Parathyroid adenoma (tissue), 2 donors: ENCODE measurements around the gene SLC24A4.

ENCODE experiments used
- H2AFZ ChIP-seq: fragments of 300-600 bp; sonication (generic); one replicate; pipeline ENCODE4 v1.7.0; 2017; ENCODE audit warnings: antibody characterized with exemption, mild to moderate bottlenecking
- H3K27ac ChIP-seq: fragments of 300-600 bp; sonication (generic); one replicate; pipeline ENCODE4 v1.7.0; 2017
- H3K27me3 ChIP-seq: fragments of 300-600 bp; sonication (generic); one replicate; pipeline ENCODE4 v1.7.0; 2017; ENCODE audit warnings: low read length; ENCODE audit not compliant: control insufficient read depth, insufficient read depth
- H3K36me3 ChIP-seq: fragments of 300-600 bp; sonication (generic); one replicate; pipeline ENCODE4 v1.7.0; 2017; ENCODE audit warnings: low read length; ENCODE audit not compliant: control insufficient read depth, insufficient read depth
- H3K4me1 ChIP-seq: fragments of 300-600 bp; sonication (generic); one replicate; pipeline ENCODE4 v1.7.0; 2017; ENCODE audit warnings: control low read depth
- H3K4me2 ChIP-seq: fragments of 300-600 bp; sonication (generic); one replicate; pipeline ENCODE4 v1.7.0; 2017; ENCODE audit warnings: low read length
- H3K4me3 ChIP-seq: fragments of 300-600 bp; sonication (generic); one replicate; pipeline ENCODE4 v1.7.0; 2017; ENCODE audit warnings: low read depth, low read length
- H3K79me2 ChIP-seq: fragments of 300-600 bp; sonication (generic); one replicate; pipeline ENCODE4 v1.7.0; 2017; ENCODE audit warnings: control low read depth
- H3K9ac ChIP-seq: fragments of 300-600 bp; sonication (generic); one replicate; pipeline ENCODE4 v1.7.0; 2017; ENCODE audit warnings: mild to moderate bottlenecking
- H3K9me3 ChIP-seq: fragments of 300-600 bp; sonication (generic); one replicate; pipeline ENCODE4 v1.7.0; 2017; ENCODE audit warnings: low read length; ENCODE audit not compliant: control insufficient read depth
- TF ChIP-seq, protein P1 (sequence below): fragments of 300-600 bp; sonication (generic); IDR thresholded peaks from one replicate; pipeline ENCODE4 v1.7.0; 2017; ENCODE audit warnings: antibody characterized with exemption, mild to moderate bottlenecking
- donor health status: primary hyperparathyroidism.

SLC24A4 gene

DNA sequence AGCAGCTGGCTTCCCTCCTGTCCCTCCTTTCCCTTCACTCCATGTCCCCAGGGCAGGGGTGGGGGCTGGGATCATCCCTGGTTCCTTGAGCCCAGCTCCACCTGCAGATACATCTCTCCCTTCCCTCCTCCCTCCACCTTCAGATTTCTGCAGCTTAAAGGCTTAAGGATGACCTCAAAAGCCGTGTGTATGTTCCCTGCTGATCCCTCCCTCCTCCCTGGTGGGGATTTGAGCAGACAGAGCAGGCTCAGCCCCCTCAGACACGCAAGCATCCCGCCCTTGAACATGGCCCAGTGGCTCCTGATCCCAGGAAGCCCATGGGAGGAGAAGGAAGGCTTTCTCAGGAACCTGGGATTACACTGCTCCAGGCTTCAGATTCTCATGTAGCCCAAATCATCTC, 107.7 kb downstream of the SLC24A4 start:
- no peak overlapping the region for H3K4me3 ChIP-seq
- H3K4me1 ChIP-seq = no peaks in the 10 kb centered on the region
- H3K27ac ChIP-seq = no peak overlapping the region
- H3K79me2 ChIP-seq = no peaks in the 10 kb centered on the region
- no peak overlapping the region for H3K4me2 ChIP-seq
- H3K9ac ChIP-seq = no peak overlapping the region
- no peak overlapping the region for H2AFZ ChIP-seq
- no peaks in the 10 kb centered on the region for H3K36me3 ChIP-seq
- TF ChIP-seq, protein P1, sequence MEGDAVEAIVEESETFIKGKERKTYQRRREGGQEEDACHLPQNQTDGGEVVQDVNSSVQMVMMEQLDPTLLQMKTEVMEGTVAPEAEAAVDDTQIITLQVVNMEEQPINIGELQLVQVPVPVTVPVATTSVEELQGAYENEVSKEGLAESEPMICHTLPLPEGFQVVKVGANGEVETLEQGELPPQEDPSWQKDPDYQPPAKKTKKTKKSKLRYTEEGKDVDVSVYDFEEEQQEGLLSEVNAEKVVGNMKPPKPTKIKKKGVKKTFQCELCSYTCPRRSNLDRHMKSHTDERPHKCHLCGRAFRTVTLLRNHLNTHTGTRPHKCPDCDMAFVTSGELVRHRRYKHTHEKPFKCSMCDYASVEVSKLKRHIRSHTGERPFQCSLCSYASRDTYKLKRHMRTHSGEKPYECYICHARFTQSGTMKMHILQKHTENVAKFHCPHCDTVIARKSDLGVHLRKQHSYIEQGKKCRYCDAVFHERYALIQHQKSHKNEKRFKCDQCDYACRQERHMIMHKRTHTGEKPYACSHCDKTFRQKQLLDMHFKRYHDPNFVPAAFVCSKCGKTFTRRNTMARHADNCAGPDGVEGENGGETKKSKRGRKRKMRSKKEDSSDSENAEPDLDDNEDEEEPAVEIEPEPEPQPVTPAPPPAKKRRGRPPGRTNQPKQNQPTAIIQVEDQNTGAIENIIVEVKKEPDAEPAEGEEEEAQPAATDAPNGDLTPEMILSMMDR = no peak
- H3K27me3 ChIP-seq = no peaks in the 10 kb centered on the region
- no peaks in the 10 kb centered on the region for H3K9me3 ChIP-seq

DNA sequence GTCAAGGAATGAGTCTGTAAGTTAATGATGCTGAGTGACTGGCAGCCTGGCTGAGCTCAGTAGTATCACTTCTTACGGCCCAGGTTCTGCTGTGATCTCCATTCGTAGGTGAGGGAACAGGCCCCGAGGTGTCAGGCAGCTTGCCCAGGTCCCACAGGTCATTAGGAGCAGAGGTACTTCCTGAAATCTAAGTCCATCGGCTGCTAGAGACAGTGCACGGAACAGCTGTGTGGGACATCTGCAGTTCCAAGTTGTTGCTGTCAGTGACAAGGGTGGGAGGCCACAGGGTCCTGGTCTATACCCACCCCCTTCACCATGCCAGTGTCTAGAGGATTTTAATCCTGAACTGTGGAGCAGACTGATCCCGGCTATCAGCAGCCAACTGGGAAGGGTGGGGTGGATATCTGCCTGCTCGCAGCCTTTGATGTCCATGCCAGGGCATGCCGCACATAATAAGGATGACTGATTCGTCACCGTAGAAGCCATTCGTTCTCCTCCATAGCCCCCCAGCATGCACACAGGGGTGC, 108.3 kb downstream of the SLC24A4 start:
- Histone ChIP-seq H3K27me3 (no peaks in the 10 kb centered on the region), H3K9ac (no peak overlapping the region), H2AFZ (no peak overlapping the region), H3K4me3 (no peak overlapping the region), H3K4me1 (no peaks in the 10 kb centered on the region), H3K9me3 (no peaks in the 10 kb centered on the region), H3K27ac (no peak overlapping the region), H3K4me2 (no peak overlapping the region), H3K79me2 (no peaks in the 10 kb centered on the region), H3K36me3 (no peaks in the 10 kb centered on the region)
- TF ChIP-seq, protein P1 = no peak

GRCh38 chr14:92433407-92433806, 110.4 kb downstream of the SLC24A4 start:
- Histone ChIP-seq H3K9ac (no peak overlapping the region), H3K79me2 (no peaks in the 10 kb centered on the region), H2AFZ (no peak overlapping the region), H3K27ac (no peak overlapping the region), H3K9me3 (no peaks in the 10 kb centered on the region), H3K4me3 (no peak overlapping the region), H3K27me3 (no peaks in the 10 kb centered on the region), H3K4me1 (no peaks in the 10 kb centered on the region), H3K36me3 (no peaks in the 10 kb centered on the region), H3K4me2 (no peak overlapping the region)
- TF ChIP-seq, protein P1 = no peak

DNA sequence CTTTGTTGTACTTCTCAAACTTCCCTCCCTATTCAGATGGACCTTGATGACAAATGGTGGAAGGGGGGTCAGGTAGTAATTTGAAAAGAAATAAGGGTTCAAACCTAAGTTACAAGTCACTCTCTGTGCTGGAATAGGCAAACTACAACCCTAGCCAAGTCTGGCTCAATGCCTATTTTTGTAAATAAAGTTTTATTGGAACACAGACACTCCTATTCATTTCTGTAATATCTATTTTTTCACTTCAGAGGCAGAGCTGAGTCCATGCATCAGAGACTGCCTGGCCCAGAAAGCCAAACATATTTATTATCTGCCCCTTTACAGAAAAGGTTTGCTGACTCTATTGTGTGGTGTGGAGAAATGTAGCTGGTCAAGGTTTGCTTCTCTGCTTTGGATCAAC, 112.2 kb downstream of the SLC24A4 start:
- Histone ChIP-seq H3K27ac (no peak overlapping the region), H3K4me2 (no peak overlapping the region), H3K4me3 (no peak overlapping the region), H3K4me1 (no peaks in the 10 kb centered on the region), H2AFZ (no peak overlapping the region), H3K36me3 (no peaks in the 10 kb centered on the region), H3K79me2 (no peaks in the 10 kb centered on the region), H3K9me3 (no peaks in the 10 kb centered on the region), H3K27me3 (no peaks in the 10 kb centered on the region), H3K9ac (no peak overlapping the region)
- TF ChIP-seq, protein P1 = no peak

- H3K36me3 ChIP-seq = no peaks in the 10 kb centered on the region
- H3K4me3 ChIP-seq = no peak overlapping the region
- no peaks in the 10 kb centered on the region for H3K27me3 ChIP-seq
- H3K79me2 ChIP-seq = no peaks in the 10 kb centered on the region
- no peak overlapping the region for H2AFZ ChIP-seq
- H3K9me3 ChIP-seq = no peaks in the 10 kb centered on the region
- no peak overlapping the region for H3K9ac ChIP-seq
- H3K4me1 ChIP-seq = no peaks in the 10 kb centered on the region
- TF ChIP-seq, protein P1 = no peak
- H3K4me2 ChIP-seq = no peak overlapping the region
- H3K27ac ChIP-seq = no peak overlapping the region
Measured at GRCh38 chr14:92436115-92436776, 113.3 kb downstream of the SLC24A4 start.
